Retinal pigment epithelial cell (primary cell): Measurements from ENCODE around the gene VPS37D.
"Not testable (repeated sequence)": the region's sequence is repeated elsewhere in the genome, so short reads cannot be mapped to it uniquely, and the experiment has no call there.

ENCODE experiments used
- DNase-seq: peaks from one replicate; pipeline ENCODE4 v3.0.0-alpha.2; 2010; ENCODE audit warnings: low read depth
- H3K4me3 ChIP-seq: 2 replicates; pipeline ENCODE4 v1.5.1; 2011; ENCODE audit warnings: mild to moderate bottlenecking, low read length, control low read depth, moderate library complexity
- TF ChIP-seq, protein P1 (sequence below): conservative IDR thresholded peaks from 2 replicates; pipeline ENCODE4 v1.5.1; 2011; ENCODE audit warnings: low read depth, low read length, control low read depth, inconsistent platforms

VPS37D gene

GRCh38 chr7:73707045-73707631 is 39.5 kb downstream of the VPS37D start:
- DNase-seq: no peak
- TF ChIP-seq, protein P1, sequence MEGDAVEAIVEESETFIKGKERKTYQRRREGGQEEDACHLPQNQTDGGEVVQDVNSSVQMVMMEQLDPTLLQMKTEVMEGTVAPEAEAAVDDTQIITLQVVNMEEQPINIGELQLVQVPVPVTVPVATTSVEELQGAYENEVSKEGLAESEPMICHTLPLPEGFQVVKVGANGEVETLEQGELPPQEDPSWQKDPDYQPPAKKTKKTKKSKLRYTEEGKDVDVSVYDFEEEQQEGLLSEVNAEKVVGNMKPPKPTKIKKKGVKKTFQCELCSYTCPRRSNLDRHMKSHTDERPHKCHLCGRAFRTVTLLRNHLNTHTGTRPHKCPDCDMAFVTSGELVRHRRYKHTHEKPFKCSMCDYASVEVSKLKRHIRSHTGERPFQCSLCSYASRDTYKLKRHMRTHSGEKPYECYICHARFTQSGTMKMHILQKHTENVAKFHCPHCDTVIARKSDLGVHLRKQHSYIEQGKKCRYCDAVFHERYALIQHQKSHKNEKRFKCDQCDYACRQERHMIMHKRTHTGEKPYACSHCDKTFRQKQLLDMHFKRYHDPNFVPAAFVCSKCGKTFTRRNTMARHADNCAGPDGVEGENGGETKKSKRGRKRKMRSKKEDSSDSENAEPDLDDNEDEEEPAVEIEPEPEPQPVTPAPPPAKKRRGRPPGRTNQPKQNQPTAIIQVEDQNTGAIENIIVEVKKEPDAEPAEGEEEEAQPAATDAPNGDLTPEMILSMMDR: no peak
- H3K4me3 ChIP-seq: no peak overlapping the region

- TF ChIP-seq, protein P1: no peak
- DNase-seq: no peak
- no peak overlapping the region for H3K4me3 ChIP-seq
These were observed 41.4 kb downstream of the VPS37D start for GRCh38 chr7:73708961-73709549.

DNA sequence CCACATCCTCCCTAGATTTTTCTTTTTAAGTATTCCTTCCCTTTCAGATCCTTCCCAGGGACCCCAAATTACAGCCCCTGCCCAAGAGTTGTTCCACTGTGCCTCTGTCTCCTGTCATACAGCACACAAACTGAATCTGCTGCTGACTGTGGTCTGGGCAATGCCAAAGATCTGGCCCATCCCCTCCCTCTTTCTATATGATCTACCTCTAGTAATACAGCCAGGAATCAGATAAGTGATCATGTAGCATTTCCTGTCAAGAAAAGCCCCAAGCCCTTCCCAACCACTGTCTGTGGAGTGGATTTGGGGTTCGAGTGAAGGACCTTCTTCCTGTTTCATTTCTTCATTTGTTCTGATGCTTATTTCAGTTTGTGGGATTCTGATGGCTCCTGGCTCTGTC is 45.1 kb downstream of the VPS37D start:
- TF ChIP-seq, protein P1: no peak
- H3K4me3 ChIP-seq: no peak overlapping the region
- no peak for DNase-seq

- DNase-seq, H3K4me3 ChIP-seq: not testable (repeated sequence)
These were observed 45.7 kb downstream of the VPS37D start for GRCh38 chr7:73713319-73713718.

GRCh38 chr7:73715648-73716317 is 48.2 kb downstream of the VPS37D start:
- no peak for DNase-seq
- TF ChIP-seq, protein P1: no peak
- no peak overlapping the region for H3K4me3 ChIP-seq

DNA sequence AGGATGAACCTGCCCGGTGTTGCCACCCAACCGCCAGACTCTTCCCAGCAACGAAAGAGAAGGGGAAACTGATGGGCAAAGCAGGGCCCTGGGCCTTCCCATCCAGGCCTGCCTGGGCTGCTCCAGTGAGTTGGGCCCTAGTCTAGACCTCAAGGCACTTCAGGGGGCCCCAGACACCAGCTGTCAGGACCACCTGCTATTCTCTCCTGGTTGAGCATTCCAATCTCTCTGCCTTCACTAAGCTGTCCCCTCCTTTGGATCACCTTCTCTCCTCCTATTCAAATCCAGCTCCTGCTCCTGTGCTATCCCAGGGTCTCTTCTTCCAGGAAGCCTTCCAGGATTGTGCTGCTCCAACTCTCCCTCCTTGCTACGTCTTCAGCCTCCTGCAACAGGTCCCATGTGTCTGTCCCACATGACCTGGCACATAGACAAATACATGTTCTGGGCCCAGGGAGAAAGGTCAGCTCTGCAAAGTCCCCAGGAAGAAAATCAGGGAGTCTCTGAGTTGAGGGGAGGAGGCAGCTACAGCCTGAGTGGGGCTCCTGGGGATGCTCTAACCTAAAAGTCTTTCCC is 48.8 kb downstream of the VPS37D start:
- DNase-seq: no peak
- TF ChIP-seq, protein P1: no peak
- no peak overlapping the region for H3K4me3 ChIP-seq

GRCh38 chr7:73717025-73717807 is 49.6 kb downstream of the VPS37D start:
- no peak for DNase-seq
- TF ChIP-seq, protein P1: no peak
- no peak overlapping the region for H3K4me3 ChIP-seq
